Keratinocyte (primary cell): ENCODE results near the gene OPTN.

Experiments
- CTCF ChIP-seq, 3 experiments: IDR thresholded peaks in 1 of 3; conservative IDR thresholded peaks in 1 of 3; optimal IDR thresholded peaks in 1 of 3; 2 replicates in 2 of 3; 3 replicates in 1 of 3; pipeline versions ENCODE3 to v1.5.1; 2011; ENCODE audit warnings: low read length in 3 of 3, mild to moderate bottlenecking in 3 of 3, moderate library complexity in 2 of 3, control low read depth in 1 of 3, inconsistent platforms in 1 of 3; ENCODE audit not compliant: insufficient read depth in 2 of 3; ENCODE audit errors: extremely low read depth in 1 of 3
- EZH2 ChIP-seq: IDR thresholded peaks from one replicate; pipeline ENCODE4 v1.6.1; 2012; ENCODE audit warnings: inconsistent platforms, mild to moderate bottlenecking, low read length, moderate library complexity

GRCh38 chr10:13165177-13165576 is 65.2 kb downstream of the OPTN start:
- no peak for TF ChIP-seq CTCF (optimal IDR thresholded peaks at IDR 0.05 in 1 of 3, IDR thresholded peaks at IDR 0.05 in 1 of 3, conservative IDR thresholded peaks at IDR 0.05 in 1 of 3; ENCODE audit: extremely low read depth in 1 of 3, insufficient read depth in 2 of 3, low read length in 3 of 3)
- no peak for TF ChIP-seq EZH2
